HG02610 (cell line): Measurements from ENCODE around the gene TMCC1.
A peak's percentile ranks its signal among the peaks of the same experiment; 100 is the strongest.
"Not testable (repeated sequence)": the region's sequence is repeated elsewhere in the genome, so short reads cannot be mapped to it uniquely, and the experiment has no call there.

Source experiments
- ATAC-seq: cut with Tn5 transposase; IDR thresholded peaks from one replicate; pipeline ENCODE4 v1.9.1; 2021; ENCODE audit warnings: mild to moderate bottlenecking, moderate library complexity; ENCODE audit not compliant: unreplicated experiment

The TMCC1 gene

DNA sequence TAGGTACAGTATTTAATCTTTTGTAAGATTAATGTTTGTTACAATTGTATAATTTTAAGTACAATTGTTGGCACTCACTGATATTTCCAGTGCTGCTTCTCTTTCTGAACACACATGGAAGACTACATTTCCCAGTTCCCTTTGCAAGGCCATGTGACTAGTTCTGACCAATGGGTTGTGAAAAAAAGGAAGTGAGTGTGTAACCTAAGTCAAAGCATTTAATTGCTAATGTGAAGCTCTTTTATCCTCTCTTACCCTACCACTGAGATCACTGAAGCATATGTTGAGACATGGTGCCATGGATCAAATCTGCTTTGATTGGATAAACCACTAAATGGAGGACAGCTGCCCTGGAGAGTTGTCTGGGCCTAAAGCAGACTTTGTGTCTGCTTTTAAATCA, 203.1 kb downstream of the TMCC1 start:
- ATAC-seq, result peak; percentile 78

DNA sequence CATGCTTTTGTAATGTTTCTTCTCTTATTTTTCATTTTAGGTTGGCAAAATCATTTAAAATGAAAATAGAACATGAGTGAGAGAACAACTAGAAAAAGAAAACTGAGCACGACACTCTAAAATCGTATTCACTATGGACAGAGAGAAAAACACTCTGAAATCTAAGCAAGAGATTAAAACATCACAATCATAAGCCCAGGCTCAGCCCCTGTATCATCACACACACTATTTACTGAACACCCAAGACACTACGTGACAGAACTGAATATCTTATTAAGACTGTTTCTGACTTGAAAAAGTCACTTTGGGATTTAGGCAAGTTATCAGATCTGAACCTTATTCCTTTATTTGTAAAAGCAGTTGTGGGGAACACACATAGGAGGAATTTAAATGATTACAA, 204.5 kb downstream of the TMCC1 start:
- ATAC-seq, result no peak

DNA sequence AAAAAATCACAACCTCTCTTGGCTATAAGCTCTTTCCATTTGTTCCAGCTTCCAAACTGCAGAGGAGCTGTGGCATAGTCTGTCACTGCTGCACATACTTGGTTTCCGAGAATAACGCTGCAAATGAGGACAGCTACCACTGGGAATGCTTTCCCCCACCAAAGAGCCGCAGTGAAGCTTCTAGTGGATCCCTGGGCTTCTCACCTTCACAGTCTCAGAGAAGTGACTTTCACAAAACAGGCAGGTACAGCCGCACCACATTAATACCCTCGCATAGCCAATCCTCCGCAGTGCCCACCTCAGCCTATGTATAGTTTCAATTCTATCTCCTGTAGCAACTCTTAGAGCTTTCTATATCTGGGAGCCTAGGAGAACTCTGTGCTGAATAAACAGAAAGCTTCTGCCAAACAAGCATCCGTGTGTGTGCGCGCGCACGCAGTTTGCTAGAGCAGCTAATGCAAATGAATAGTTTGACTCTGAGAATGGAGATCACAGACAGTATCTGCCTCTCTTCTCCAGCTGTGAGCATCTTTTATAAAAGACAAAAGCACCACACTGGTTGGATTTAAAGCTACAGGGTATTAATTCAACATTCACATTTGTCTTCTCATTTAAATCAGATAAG, 205.1 kb downstream of the TMCC1 start:
- no peak for ATAC-seq

DNA sequence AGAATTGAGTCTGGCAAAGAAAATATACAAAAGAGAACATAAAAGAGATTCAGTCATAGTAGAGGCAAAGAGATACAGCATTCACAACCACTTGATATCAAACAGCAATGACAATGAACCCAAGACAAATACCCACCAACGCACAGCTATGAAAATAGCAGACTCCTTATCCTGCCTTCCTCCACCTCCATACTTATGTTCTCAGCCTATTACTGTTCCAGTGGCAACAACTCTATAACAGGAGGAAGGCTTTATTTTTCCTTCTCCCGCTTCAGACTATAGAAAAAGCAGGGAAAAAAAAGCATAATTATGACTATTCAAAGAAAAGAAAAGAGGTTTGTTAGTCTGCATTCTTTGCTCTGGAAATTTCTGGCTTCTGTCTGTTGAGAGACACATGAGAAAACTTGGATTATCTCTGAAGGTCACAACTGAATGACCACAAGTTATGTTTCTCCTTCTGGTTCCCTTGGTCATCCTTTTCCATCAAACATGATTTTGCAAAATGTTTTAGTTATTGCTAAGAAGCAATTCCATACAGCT, 205.9 kb downstream of the TMCC1 start:
- ATAC-seq, result no peak

DNA sequence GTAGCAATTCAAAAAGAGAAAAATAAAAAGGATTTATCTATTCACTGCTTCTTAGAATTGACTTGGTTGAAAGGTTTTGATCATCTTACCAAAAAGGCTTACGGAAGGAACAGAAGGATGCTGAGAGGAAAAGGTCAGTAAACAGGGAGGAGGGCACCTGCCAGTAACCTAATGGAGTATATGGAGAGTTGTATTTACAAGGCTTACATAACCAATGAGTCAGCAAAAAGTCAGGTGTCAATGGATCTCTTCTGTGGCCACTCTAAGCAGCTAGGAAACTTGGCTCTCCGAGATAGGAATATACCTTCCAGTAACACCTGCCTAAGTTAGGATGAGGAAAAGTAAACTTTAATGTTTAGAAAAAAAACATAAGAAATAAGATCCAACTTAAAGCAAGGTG, 206.6 kb downstream of the TMCC1 start:
- ATAC-seq, result no peak

DNA sequence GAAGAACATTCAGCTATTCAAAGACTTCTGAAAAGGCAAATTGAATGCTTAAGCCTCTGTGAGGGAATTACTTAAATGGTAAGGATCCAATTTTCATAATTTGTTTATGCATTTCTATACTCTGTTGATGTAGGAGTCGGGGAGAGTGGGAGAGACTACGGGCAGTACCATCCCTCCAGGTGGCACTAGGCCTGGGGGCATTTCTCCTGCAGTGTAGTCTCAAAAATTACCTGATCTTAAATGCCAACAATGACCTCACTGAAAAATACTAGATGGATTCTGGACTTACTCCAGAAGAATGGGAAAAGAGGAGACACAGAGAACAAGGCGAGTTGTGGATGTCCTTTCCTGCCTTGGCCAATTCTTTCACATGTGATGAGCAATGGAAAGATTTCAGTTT, 209.2 kb downstream of the TMCC1 start:
- no peak for ATAC-seq

DNA sequence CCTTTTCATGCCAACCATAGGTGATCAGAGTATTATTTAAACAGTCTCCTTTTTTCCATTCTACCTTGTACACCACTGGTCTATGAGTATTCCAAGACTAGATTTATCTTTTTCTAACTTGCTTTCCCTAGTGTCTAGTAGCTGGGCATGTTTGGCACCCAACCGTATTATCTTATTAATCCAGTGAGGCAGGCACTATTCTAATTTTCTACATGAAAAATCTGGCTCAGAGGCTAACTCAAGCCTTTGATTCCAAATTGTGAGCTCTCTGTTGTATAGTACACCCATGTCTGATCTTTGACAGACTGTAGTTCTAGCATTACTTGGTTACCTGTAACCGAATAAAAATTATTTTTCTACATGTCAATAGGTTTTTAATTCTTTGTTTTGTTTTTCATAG, 210.3 kb downstream of the TMCC1 start:
- ATAC-seq, result no peak

DNA sequence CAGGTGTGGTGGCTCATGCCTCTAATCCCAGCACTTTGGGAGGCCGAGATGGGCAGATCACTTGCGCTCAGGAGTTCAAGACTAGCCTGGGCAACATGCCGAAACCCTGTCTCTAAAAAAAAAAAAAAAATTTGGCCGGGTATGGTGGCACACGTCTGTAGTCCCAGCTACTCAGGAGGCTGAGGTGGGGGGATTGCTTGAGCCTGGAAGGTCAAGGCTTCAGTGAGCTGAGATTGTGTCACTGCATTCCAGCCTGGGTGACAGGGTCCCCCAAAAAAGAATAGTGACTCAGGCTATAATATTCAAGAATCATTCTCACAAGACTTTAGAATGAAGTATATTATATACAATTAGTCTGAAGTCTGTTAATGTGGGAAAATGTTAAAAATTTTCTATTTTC, 216.5 kb downstream of the TMCC1 start:
- no peak for ATAC-seq

DNA sequence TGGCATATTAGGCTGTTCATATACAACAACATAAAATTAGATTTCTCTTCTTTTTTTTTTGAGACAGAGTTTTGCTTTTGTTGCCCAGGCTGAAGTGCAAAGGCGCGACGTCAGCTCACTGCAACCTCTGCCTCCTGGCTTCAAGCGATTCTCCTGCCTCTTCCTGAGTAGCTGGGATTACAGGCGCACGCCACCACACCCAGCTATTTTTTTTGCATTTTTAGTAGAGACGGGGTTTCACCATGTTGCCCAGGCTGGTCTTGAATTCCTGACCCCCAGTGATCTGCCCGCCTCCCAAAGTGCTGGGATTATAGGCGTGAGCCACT, 218.8 kb downstream of the TMCC1 start:
- ATAC-seq, result not testable (repeated sequence)

DNA sequence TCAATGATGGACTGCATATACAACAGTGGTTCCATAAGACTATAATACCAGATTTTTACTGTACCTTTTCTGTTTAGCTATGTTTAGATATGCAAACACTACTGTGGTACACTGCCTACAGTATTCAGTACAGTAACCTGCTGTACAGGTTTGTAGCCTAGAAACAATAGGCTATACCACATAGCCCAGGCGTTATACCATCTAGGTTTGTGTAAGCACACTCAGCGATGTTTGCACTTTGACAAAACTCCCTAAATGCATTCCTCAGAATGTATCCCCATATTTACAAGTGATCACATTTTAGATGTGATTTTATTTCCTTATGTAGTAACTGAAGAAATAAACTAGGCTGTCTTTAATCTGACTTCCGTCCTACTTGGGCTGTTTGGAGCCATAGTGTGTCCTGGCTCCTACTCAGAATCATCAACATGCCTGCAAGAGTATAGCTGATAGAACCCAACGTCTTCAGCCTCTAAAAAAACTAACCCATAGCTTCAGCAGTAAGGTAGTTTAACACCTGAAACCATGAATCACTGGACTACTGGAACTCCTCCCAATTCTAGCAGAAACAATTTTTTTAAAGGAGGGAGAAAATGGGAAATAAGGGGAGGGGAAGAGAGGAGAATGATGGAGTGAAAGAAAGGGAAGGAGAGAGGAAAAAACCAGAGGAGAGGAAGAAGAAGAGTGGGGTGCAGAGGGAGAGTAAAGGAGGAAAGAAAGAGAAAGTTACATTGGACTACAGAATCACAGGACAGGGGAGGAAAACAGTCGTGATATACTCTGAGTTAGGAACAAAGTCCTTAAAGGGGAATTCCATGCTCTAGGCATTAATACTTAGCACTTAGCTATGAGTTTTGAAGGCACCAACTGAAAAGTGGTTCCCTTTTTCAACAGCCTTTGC, 219.4 kb downstream of the TMCC1 start:
- ATAC-seq, result no peak

DNA sequence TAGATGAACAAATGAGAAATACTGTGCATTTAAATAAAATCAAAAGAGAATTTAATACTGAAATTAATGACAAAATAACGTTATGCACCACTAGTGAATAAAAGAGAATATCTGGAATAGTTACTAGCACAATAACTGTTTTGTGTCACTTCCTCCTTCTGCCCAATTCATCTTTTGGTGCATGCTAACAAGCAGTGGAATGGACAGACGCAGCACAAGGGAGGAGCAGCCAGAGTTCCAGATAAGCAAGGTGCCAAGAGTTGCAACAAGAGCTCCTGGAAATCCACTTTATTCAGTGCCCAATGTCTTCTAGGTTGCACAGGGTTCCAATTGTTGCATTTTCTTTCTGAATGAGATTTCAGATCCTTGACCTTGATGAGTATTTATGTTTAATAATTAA, 220.5 kb downstream of the TMCC1 start:
- no peak for ATAC-seq

DNA sequence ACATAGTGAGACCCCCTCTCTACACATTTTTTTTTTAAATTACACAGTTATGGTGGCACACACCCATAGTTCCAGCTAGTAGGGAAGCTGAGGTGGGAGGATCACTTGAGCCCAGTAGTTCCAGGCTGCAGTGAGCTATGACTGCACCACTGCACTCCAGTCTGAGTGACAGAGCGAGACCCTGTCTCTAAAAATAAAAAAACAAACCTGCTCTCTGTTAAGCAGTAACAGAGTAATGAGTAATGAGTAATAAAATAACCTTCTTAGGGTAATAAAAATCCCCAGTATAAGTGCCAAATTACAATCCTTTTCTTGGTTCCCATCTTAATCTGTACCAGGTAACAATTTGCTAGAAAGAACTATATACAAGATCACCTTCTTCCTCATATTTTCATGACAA, 221.1 kb downstream of the TMCC1 start:
- ATAC-seq, result peak; percentile 71

DNA sequence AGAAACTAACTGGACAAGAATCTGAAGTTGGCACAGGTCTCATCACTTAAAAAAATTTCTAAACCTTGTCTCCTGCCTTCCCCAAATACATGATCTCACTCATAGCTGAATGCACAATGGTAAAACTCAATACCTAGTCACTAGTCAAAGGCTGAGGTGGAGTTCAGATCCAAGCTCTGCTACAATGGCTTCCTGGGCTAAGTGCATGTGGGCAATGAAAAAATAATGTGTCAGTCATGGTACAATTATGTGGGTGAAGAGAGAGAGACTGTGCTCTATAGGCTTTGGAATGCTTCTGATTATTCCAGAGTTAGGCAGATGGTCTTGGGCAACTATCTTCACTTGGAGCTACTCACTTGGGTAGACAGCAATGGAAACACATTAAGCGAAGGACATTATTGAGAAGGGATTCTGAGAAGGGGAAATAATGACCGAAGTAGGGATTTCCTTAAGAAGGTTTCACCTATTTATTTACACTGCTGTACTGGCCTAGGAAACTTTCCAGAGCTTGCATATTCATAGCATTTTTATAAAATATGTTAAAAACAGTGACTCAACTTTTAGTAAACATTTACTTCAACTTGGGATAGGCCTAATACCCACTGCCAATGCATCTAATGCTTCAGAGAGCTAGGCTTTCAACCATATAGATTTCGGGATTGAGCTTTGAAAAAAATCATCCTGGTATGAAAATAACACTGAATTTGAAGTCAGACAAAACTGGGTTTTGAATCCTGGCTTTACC, 228.3 kb downstream of the TMCC1 start:
- ATAC-seq, result no peak

DNA sequence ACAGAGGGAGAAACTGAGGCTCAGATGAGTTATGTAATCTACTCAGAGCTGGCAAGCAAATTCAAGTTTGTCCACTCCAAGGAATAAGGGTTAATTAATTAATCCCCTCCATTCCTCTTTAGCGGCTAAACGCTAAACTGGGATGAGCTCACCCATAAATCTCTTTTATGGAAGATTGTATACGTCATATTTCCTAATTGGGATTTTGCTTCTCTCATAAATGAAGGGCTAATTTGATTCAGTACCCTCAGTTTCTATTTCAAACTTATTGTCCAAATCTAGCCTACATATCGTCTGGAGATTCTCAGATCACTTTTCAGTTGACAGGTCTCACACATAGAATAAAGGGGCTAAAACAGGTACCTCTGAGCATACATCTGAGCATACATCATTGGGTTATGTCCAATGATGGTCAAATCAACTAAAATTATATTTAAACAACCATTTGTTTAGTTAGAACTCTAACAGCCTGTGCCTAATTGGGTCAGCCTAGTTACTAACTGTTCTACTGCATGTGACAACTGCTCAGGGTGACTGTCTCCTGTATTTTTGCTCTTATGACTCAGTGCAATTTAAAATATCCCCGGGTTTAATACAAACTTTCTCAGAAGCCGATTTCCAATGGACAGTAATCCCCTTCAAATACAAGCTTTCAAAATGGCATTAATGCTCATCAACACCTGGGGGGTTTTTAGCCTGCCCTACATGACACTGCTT, 229.4 kb downstream of the TMCC1 start:
- no peak for ATAC-seq

DNA sequence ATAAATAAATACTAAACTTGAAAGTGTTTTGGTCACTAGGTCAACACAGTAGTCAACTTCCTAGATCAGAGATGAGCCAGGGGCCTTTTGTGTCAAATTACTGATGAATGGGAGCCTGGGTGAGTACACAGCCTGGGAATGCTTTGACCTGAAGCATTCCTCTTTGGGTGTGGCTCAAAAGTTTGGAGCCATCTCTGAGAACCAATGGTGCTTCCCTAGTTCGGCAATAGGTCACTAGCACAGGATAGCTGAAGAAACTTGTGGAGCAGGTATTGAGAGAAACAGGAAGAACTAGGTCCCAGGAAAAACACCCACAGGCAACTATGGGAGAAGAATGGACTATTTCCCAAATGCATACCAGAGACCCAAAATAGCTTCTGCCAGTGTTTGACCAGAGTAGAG, 230.5 kb downstream of the TMCC1 start:
- ATAC-seq, result no peak

DNA sequence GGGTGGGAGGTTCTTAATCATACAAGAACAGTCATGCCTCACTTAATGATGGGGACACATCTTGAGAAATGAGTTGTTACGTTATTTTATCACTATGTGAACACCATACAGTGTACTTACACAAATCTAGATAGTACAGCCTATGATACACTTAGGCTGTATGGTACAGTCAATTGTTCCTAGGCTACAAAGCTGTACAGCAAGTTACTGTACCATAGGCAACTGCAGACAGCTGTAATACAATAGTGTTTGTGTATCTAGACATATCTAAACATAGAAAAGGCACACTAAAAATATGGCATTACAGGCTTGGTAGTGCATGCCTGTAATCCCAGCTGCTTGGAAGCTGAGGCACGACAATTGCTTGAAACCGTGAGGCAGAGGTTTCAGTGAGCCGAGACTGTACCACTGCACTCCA, 231.3 kb downstream of the TMCC1 start:
- no peak for ATAC-seq

DNA sequence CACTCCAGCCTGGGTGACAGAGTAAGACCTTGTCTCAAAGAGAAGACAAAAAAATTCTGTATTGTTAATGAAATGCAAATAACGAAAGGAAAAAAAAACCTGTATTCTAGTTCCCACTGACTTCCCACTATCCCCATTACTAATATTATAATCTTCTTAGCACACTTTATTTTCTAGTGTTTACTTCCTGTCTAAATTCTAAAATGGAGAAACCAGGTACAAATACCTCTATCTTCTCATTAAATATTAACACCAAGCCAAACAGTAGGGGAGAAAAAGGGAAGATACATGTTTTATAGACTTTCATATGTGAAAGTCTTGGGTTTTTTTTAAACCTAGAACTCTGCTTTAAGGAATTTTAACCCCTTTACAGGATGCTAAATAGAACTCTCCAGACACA, 231.7 kb downstream of the TMCC1 start:
- no peak for ATAC-seq

DNA sequence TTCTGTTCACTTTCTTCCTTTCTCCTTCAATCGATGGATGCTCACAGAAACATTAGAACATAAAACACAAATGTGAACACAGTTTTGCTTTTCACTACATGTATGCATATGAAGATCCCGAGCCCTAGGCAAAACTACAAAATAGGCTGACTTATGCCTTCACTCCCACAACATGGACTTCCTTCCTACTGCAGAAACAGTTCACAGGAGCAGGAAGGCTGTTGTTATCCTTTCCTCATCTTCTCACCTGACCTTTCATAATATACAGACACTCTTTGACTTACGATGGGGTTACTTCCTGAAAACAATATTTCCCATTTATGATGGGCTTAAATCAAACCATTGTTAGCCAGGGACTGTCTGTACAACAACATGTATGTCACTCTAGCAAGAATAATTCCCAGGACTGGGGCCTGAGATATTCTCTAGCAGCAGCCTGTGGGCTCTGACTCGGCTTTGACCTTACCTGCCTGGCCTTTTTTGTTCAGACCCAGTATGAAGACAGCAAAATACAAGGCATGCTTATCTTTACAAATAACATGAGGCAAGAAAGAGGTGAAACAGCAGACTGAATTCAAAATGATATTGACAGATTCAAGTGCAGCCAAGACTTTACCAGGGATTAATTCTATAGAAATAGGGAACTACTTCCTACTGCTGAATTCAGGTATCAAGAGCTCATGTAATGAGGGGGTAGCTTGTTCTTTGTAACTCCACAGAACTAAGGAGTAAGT, 235.2 kb downstream of the TMCC1 start:
- ATAC-seq, result no peak

DNA sequence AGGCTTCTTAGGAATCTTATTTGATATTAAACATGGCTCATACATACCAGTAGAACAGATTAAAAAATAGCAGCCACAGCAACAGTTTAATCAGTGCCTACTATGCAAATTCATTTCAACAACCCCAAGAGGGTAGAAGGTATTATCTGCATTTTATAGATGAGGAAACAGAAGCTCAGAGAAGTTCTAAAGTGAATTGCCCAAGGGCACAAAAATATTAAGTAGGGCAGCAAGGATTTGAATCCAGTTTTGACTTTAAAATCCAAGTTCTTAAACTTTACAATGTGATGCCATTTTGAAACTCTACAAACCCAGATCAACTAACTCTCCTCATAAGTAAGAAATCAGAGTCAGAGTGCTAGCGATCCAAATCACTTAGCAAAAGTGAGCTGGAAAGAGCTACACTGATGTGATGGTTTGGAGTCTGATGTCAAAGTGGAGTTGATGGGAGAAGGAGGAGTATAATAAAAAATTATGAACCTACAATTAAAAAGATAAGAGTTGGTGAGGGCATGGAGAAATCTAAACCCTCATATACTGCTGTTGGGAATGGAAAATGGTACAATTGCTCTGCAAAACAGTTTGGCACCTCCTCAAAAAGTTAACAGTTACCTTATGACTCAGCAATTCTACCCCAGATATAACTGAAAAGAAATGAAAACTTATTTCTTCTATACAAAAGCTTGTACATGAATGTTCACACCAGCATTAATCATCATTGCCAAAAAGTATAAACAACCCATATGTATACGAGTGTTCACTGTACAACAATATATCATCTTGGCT, 236.1 kb downstream of the TMCC1 start:
- ATAC-seq, result no peak
